Measurements from ENCODE around the gene CT45A3.

- TF ChIP-seq RAD21 (IDR thresholded peaks at IDR 0.05; ENCODE audit: low read length) (no peak), CTCF (conservative IDR thresholded peaks at IDR 0.05; ENCODE audit: low read depth, low read length) (peak; percentile 28), POLR2A (IDR thresholded peaks at IDR 0.05; ENCODE audit: low read depth, low read length) (no peak), RFX5 (IDR thresholded peaks at IDR 0.05; ENCODE audit: low read depth, low read length) (no peak), MAFK (IDR thresholded peaks at IDR 0.05; ENCODE audit: low read depth, low read length) (no peak), FOS (IDR thresholded peaks at IDR 0.05; ENCODE audit: low read depth, low read length) (no peak), USF2 (IDR thresholded peaks at IDR 0.05; ENCODE audit: low read depth, low read length) (no peak), SMC3 (IDR thresholded peaks at IDR 0.05; ENCODE audit: low read depth, low read length) (no peak), CHD1 (IDR thresholded peaks at IDR 0.05; ENCODE audit: low read depth, low read length) (no peak)
These were observed 27.3 kb downstream of the CT45A3 start for GRCh38 chrX:135740681-135741149.

Measured in IMR-90 (cell line).